ENCODE data around the gene MGAT5B. TPM values are rescaled to one million over a fixed set of nuclear protein-coding genes. Genes with fewer than 3 reads are reported as not detected.

The MGAT5B gene
- total RNA-seq, 1 experiment from 2014 or later = 4.4 TPM

DNA sequence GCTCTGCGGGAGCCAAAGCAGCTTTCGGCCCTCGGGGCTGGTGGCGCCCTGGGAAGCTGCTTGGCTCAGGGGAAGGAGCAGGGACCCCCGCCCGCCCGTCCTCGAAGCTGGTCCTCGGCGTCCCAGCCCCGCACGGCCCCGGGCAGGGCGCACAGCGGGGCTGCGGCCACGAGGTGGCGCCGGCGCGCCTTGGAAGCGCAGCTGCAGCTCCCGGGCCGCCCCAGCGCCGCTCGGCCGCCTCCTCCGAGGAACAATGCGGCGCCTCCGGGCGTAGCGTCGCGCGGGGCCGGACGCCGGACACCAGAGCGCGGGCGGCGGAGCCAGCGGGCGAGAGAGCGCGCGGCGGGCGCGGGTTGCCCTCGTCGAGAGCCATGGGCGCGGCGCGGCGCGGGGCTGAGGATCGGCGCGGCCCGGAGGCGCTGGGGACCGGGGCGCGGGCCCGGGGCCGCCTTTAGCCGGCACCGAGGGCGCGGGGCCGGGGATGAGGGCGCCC is at the start of gene MGAT5B (continued):
- TF ChIP-seq ELF1 (IDR thresholded peaks at IDR 0.05; ENCODE audit: borderline replicate concordance, low read depth) = no peak
- no peak for TF ChIP-seq EZH2 (IDR thresholded peaks at IDR 0.05)
- TF ChIP-seq, protein P1, sequence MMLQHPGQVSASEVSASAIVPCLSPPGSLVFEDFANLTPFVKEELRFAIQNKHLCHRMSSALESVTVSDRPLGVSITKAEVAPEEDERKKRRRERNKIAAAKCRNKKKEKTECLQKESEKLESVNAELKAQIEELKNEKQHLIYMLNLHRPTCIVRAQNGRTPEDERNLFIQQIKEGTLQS (IDR thresholded peaks at IDR 0.05) = no peak

- ChIA-PET RAD21 (ENCODE audit: low non-redundant PET in 1 of 2, low total read pairs in 2 of 2, uncharacterized antibody in 2 of 2, unreplicated experiment in 2 of 2) (no interaction called here), CTCF (no interaction called here), POLR2A (interaction anchor here (0.6 kb wide), 1 partner anchor 27 kb away, joined by 6 read pairs; no protein-coding TSS in a partner anchor)
- Histone ChIP-seq H3K36me3 (ENCODE audit: control insufficient read depth in 1 of 2, insufficient read depth in 2 of 2, low read length in 2 of 2) (no peaks in the 10 kb centered on the region), H4K20me1 (ENCODE audit: insufficient read depth) (no peaks in the 10 kb centered on the region), H3K79me2 (ENCODE audit: insufficient read depth, low read length) (no peaks in the 10 kb centered on the region), H3K27ac (ENCODE audit: low read depth, low read length) (no peak overlapping the region), H3K27me3 (ENCODE audit: insufficient read depth, low read length) (peaks cover 4% of the 10 kb centered on the region; the same call in 1 of the 2 replicates), H3K4me1 (ENCODE audit: control insufficient read depth in 1 of 2, insufficient read depth in 2 of 2, low read length in 2 of 2) (peaks cover 2 to 8% of the 10 kb centered on the region in 2 experiments; a peak in 3 of 4 replicates), H2AFZ (ENCODE audit: low read depth, low read length, poor library complexity, severe bottlenecking) (no peak overlapping the region), H3K9me2 (ENCODE audit: insufficient read depth) (no peaks in the 10 kb centered on the region), H3K9ac (ENCODE audit: low read length) (no peak overlapping the region), H3K4me2 (ENCODE audit: low read length) (no peak overlapping the region), H3K9me3 (ENCODE audit: control insufficient read depth in 1 of 2, insufficient read depth in 1 of 2, low read depth in 1 of 2, low read length in 2 of 2) (no peaks in the 10 kb centered on the region), H3K4me3 (replicated peaks in 1 of 2; ENCODE audit: low read depth in 1 of 2, low read length in 2 of 2) (no peak overlapping the region)
- TF ChIP-seq CEBPB (IDR thresholded peaks at IDR 0.05; ENCODE audit: low read depth) = no peak
- no peak for TF ChIP-seq TCF7L2 (IDR thresholded peaks at IDR 0.05; ENCODE audit: borderline replicate concordance, extremely low read depth, insufficient read depth, insufficient read length)
- no peak for TF ChIP-seq ZBTB33 (IDR thresholded peaks at IDR 0.05; ENCODE audit: extremely low read depth, insufficient replicate concordance, low read length)
- no peak for TF ChIP-seq EZH2 (IDR thresholded peaks at IDR 0.05)
- TF ChIP-seq, protein P1 (IDR thresholded peaks at IDR 0.05) = no peak
- TF ChIP-seq SIN3A (IDR thresholded peaks at IDR 0.05; ENCODE audit: low read depth) = no peak
- no peak for TF ChIP-seq RAD21 (IDR thresholded peaks at IDR 0.05; ENCODE audit: low read depth)
- no peak for TF ChIP-seq POLR2A (IDR thresholded peaks at IDR 0.05; ENCODE audit: borderline replicate concordance, extremely low read depth, insufficient read depth, insufficient read length)
- TF ChIP-seq FOSL1 (IDR thresholded peaks at IDR 0.05; ENCODE audit: low read depth) = no peak
- no peak for TF ChIP-seq SRF (IDR thresholded peaks at IDR 0.05; ENCODE audit: low read depth)
- no peak for TF ChIP-seq JUND (IDR thresholded peaks at IDR 0.05)
- no peak for TF ChIP-seq ZFX (IDR thresholded peaks at IDR 0.05)
- TF ChIP-seq CBX3 (IDR thresholded peaks at IDR 0.05; ENCODE audit: low read depth) = no peak
- no peak for TF ChIP-seq POLR2AphosphoS5 (IDR thresholded peaks at IDR 0.05; ENCODE audit: low read depth, low read length)
- TF ChIP-seq YY1 (IDR thresholded peaks at IDR 0.05; ENCODE audit: extremely low read depth, insufficient replicate concordance, low read depth, low read length) = no peak
- TF ChIP-seq SP1 (IDR thresholded peaks at IDR 0.05; ENCODE audit: low read depth) = no peak
- TF ChIP-seq EZH2phosphoT487 (IDR thresholded peaks at IDR 0.05; ENCODE audit: borderline replicate concordance) = no peak
- TF ChIP-seq ELF1 (IDR thresholded peaks at IDR 0.05; ENCODE audit: borderline replicate concordance, low read depth) = no peak
- ATAC-seq = no peak
- DNase-seq (ENCODE audit: low read depth, low spot score) = no peak
- intact Hi-C loops (cut with micrococcal nuclease) = no loop called here
- BruUV-seq (replicated peaks) = no TSS peak
These were observed 48.2 kb upstream of the MGAT5B start for GRCh38 chr17:76820039-76820438.
